OCI-LY1 (cell line): Measurements from ENCODE around the gene KCNJ15.

Experiments
- CTCF ChIP-seq: fragments of 200-600 bp; sonication (generic), shearing (Covaris generic); IDR thresholded peaks from 2 replicates; pipeline ENCODE4 v1.5.1; 2017; ENCODE audit warnings: mild to moderate bottlenecking, antibody characterized with exemption, low read length, moderate library complexity, mixed read lengths
- EZH2 ChIP-seq: fragments of 200-600 bp; sonication (generic), shearing (Covaris generic); IDR thresholded peaks from 2 replicates; pipeline ENCODE4 v1.8.0; 2017; ENCODE audit warnings: borderline replicate concordance, mixed run types, mild to moderate bottlenecking, antibody characterized with exemption, low read length, moderate library complexity, mixed read lengths

- TF ChIP-seq CTCF (no peak), EZH2 (no peak)
Measured at GRCh38 chr21:38223893-38224540, 32.8 kb upstream of the KCNJ15 start.
